Left kidney (tissue), 2 donors: ENCODE data around the gene PPP1R11. TPM values are rescaled to one million over a fixed set of nuclear protein-coding genes. Genes with fewer than 3 reads are reported as not detected.

Experiments
- DNase-seq: peaks from one replicate; pipeline ENCODE4 v3.0.0-alpha.2; 2013
- polyA plus RNA-seq: library from polyadenylated mRNA; unstranded; fragments of 120-200 nt; gene quantifications from one replicate; pipeline ENCODE4 v1.2.1, GENCODE V29; 2013; ENCODE audit not compliant: insufficient read length

Gene PPP1R11
- polyA plus RNA-seq, 1 donor = 60.1 TPM

GRCh38 chr6:30061092-30061857 is 5.7 kb upstream of the PPP1R11 start, which contains the start of gene POLR1H:
Gene POLR1H (plus strand): TSS chr6:30061265. CDS start chr6:30061525, 260 bp downstream.
- DNase-seq = peak; percentile 97

- DNase-seq = no peak
Measured at GRCh38 chr6:30061858-30062458, 5.0 kb upstream of the PPP1R11 start.

- DNase-seq = no peak
Measured at GRCh38 chr6:30062471-30063178, 4.4 kb upstream of the PPP1R11 start.

- no peak for DNase-seq
Measured at GRCh38 chr6:30063315-30063714, 3.7 kb upstream of the PPP1R11 start.

GRCh38 chr6:30066082-30066481 is 916 bp upstream of the PPP1R11 start:
- no peak for DNase-seq

GRCh38 chr6:30067460-30068139 is 602 bp downstream of the PPP1R11 start:
- no peak for DNase-seq

- DNase-seq = no peak
Measured at GRCh38 chr6:30071081-30071818, 4.3 kb downstream of the PPP1R11 start.

- no peak for DNase-seq
Measured at GRCh38 chr6:30071858-30072257, 4.9 kb downstream of the PPP1R11 start.

- no peak for DNase-seq
Measured at GRCh38 chr6:30073489-30074235, 6.7 kb downstream of the PPP1R11 start.

GRCh38 chr6:30074331-30075093 is 7.5 kb downstream of the PPP1R11 start:
- DNase-seq = no peak

- DNase-seq = no peak
Measured at GRCh38 chr6:30075094-30075789, 8.2 kb downstream of the PPP1R11 start, which contains the start of gene RNF39. Gene RNF39 (minus strand): TSS chr6:30075769. CDS start chr6:30075585, 184 bp downstream.

GRCh38 chr6:30075790-30076732 is 9.1 kb downstream of the PPP1R11 start:
- DNase-seq = no peak

GRCh38 chr6:30077218-30077617 is 10.2 kb downstream of the PPP1R11 start:
- no peak for DNase-seq

- DNase-seq = no peak
Measured at GRCh38 chr6:30087876-30088275, 20.9 kb downstream of the PPP1R11 start.

- no peak for DNase-seq
Measured at GRCh38 chr6:30091577-30092381, 24.8 kb downstream of the PPP1R11 start.

GRCh38 chr6:30092852-30093543 is 26.0 kb downstream of the PPP1R11 start:
- no peak for DNase-seq
